IgD-negative memory B cell (primary cell): ENCODE measurements around the gene CDCA4. TPM values are rescaled to one million over a fixed set of nuclear protein-coding genes. Genes with fewer than 3 reads are reported as not detected.
"Not testable (repeated sequence)": the region's sequence is repeated elsewhere in the genome, so short reads cannot be mapped to it uniquely, and the experiment has no call there.

Source experiments
- H3K27ac Mint-ChIP-seq, 3 donors: one replicate each; pipeline ENCODE4 v1.8.0; 2020 to 2022; ENCODE audit warnings: mild to moderate bottlenecking in 3 of 3, mixed read lengths in 3 of 3, moderate library complexity in 1 of 3
- H3K27me3 Mint-ChIP-seq: one replicate; pipeline ENCODE4 v1.8.0; 2021; ENCODE audit warnings: mixed read lengths
- H3K36me3 Mint-ChIP-seq: one replicate; pipeline ENCODE4 v1.8.0; 2020; ENCODE audit warnings: mild to moderate bottlenecking, mixed read lengths
- H3K4me1 Mint-ChIP-seq, 3 donors: one replicate each; pipeline ENCODE4 v1.8.0; 2020 to 2022; ENCODE audit warnings: mixed read lengths in 3 of 3, mild to moderate bottlenecking in 1 of 3
- H3K4me3 Mint-ChIP-seq, 4 donors: one replicate each; pipeline ENCODE4 v1.8.0; 2020 to 2022; ENCODE audit warnings: mild to moderate bottlenecking in 4 of 4, mixed read lengths in 4 of 4, moderate library complexity in 3 of 4
- H3K9me3 Mint-ChIP-seq, 3 donors: one replicate each; pipeline ENCODE4 v1.8.0; 2020 to 2021; ENCODE audit warnings: mixed read lengths in 3 of 3, mild to moderate bottlenecking in 1 of 3
- polyA plus RNA-seq: library from polyadenylated mRNA; unstranded; fragments of 300-500 nt; fragmentation: Illumina TruSeq; gene quantifications from one replicate; pipeline ENCODE4 v1.2.3, GENCODE V29; 2021

CDCA4 gene
- 11.4 TPM for polyA plus RNA-seq

GRCh38 chr14:105020815-105021655 is at the start of gene CDCA4:
TSS of gene CDCA4 (minus strand) at chr14:105021083. CDS start at chr14:105011929, 9,154 bp downstream.
- H3K27me3 Mint-ChIP-seq, result peaks cover 3% of the 10 kb centered on the region
- peak within 1 kb of the TSS; percentile 94 to 98 (median 97) for H3K27ac Mint-ChIP-seq
- peak within 1 kb of the TSS; percentile 88 to 99 (median 96) for H3K4me3 Mint-ChIP-seq
- peaks cover 33 to 51% (median 39%) of the 10 kb centered on the region in 3 donors for H3K4me1 Mint-ChIP-seq
- H3K36me3 Mint-ChIP-seq, result peaks cover 2% of the 10 kb centered on the region
- no peaks in the 10 kb centered on the region for H3K9me3 Mint-ChIP-seq

GRCh38 chr14:105069871-105070759 is 49.2 kb upstream of the CDCA4 start:
- Mint-ChIP-seq H3K4me3 (peak overlapping the region; percentile 69 to 90 (median 88)), H3K4me1 (peaks cover 35 to 40% (median 39%) of the 10 kb centered on the region in 3 donors), H3K9me3 (no peaks in the 10 kb centered on the region), H3K36me3 (peaks cover 2% of the 10 kb centered on the region), H3K27me3 (peaks cover 2% of the 10 kb centered on the region), H3K27ac (peak overlapping the region; percentile 93 to 97 (median 96))

- Mint-ChIP-seq H3K27ac (peak overlapping the region; percentile 93 to 97 (median 96)), H3K4me3 (peak overlapping the region; percentile 69 to 90 (median 88))
These were observed 48.6 kb upstream of the CDCA4 start for GRCh38 chr14:105069522-105069870.

GRCh38 chr14:105068818-105069217 is 47.9 kb upstream of the CDCA4 start:
- Mint-ChIP-seq H3K36me3 (peaks cover 2% of the 10 kb centered on the region), H3K27ac (peak overlapping the region; percentile 93 to 97 (median 93)), H3K9me3 (no peaks in the 10 kb centered on the region)

More at GRCh38 chr14:105069522-105069870, 48.6 kb upstream of the CDCA4 start:
- Mint-ChIP-seq H3K27me3 (peaks cover 2% of the 10 kb centered on the region), H3K9me3 (no peaks in the 10 kb centered on the region), H3K36me3 (peaks cover 2% of the 10 kb centered on the region), H3K4me1 (peaks cover 36 to 40% (median 40%) of the 10 kb centered on the region in 3 donors)

GRCh38 chr14:105067969-105068301 is 47.1 kb upstream of the CDCA4 start:
- Mint-ChIP-seq H3K4me3 (peak overlapping the region in 2 of 4 donors; percentile 3 to 90), H3K4me1 (peaks cover 38 to 49% (median 47%) of the 10 kb centered on the region in 3 donors), H3K27me3 (peaks cover 1% of the 10 kb centered on the region), H3K9me3 (no peaks in the 10 kb centered on the region), H3K27ac (peak overlapping the region; percentile 97), H3K36me3 (peaks cover 2% of the 10 kb centered on the region)

More at GRCh38 chr14:105068818-105069217, 47.9 kb upstream of the CDCA4 start:
- Mint-ChIP-seq H3K4me1 (peaks cover 36 to 44% (median 43%) of the 10 kb centered on the region in 3 donors), H3K27me3 (peaks cover 1% of the 10 kb centered on the region), H3K4me3 (peak overlapping the region; percentile 56 to 90 (median 85))

GRCh38 chr14:105067140-105067968 is 46.5 kb upstream of the CDCA4 start:
- Mint-ChIP-seq H3K27ac (peak overlapping the region; percentile 97), H3K9me3 (no peaks in the 10 kb centered on the region), H3K36me3 (peaks cover 2% of the 10 kb centered on the region), H3K4me3 (peak overlapping the region; percentile 55 to 99 (median 86)), H3K4me1 (peaks cover 41 to 50% (median 49%) of the 10 kb centered on the region in 3 donors), H3K27me3 (peaks cover 1% of the 10 kb centered on the region)

- peak overlapping the region; percentile 97 for H3K27ac Mint-ChIP-seq
- peak overlapping the region; percentile 90 to 99 (median 95) for H3K4me3 Mint-ChIP-seq
- peaks cover 5% of the 10 kb centered on the region for H3K36me3 Mint-ChIP-seq
- H3K9me3 Mint-ChIP-seq, result no peaks in the 10 kb centered on the region
- peaks cover 42 to 49% (median 44%) of the 10 kb centered on the region in 3 donors for H3K4me1 Mint-ChIP-seq
- H3K27me3 Mint-ChIP-seq, result no peaks in the 10 kb centered on the region
These were observed 45.6 kb upstream of the CDCA4 start for GRCh38 chr14:105066240-105067071.

GRCh38 chr14:105065280-105066228 is 44.7 kb upstream of the CDCA4 start, which contains the start of gene GPR132:
TSS of gene GPR132 (minus strand) at chr14:105065430. CDS start at chr14:105055420, 10,010 bp downstream.
- Mint-ChIP-seq H3K27ac (peak within 1 kb of the TSS; percentile 97), H3K9me3 (no peaks in the 10 kb centered on the region), H3K36me3 (peaks cover 5% of the 10 kb centered on the region), H3K4me1 (peaks cover 39 to 47% (median 42%) of the 10 kb centered on the region in 3 donors), H3K27me3 (no peaks in the 10 kb centered on the region), H3K4me3 (peak within 1 kb of the TSS; percentile 90 to 99 (median 95))

GRCh38 chr14:105064721-105065143 is 43.8 kb upstream of the CDCA4 start:
- H3K27me3 Mint-ChIP-seq, result no peaks in the 10 kb centered on the region
- no peaks in the 10 kb centered on the region for H3K9me3 Mint-ChIP-seq
- peak overlapping the region; percentile 97 for H3K27ac Mint-ChIP-seq
- H3K4me3 Mint-ChIP-seq, result peak overlapping the region; percentile 90 to 99 (median 95)
- H3K4me1 Mint-ChIP-seq, result peaks cover 34 to 42% (median 36%) of the 10 kb centered on the region in 3 donors
- H3K36me3 Mint-ChIP-seq, result peaks cover 5% of the 10 kb centered on the region

GRCh38 chr14:105064001-105064400 is 43.1 kb upstream of the CDCA4 start:
- Mint-ChIP-seq H3K27me3 (no peaks in the 10 kb centered on the region), H3K36me3 (peaks cover 5% of the 10 kb centered on the region), H3K4me1 (peaks cover 36 to 44% (median 38%) of the 10 kb centered on the region in 3 donors), H3K9me3 (no peaks in the 10 kb centered on the region), H3K4me3 (peak overlapping the region; percentile 90 to 99 (median 95)), H3K27ac (peak overlapping the region; percentile 97)

GRCh38 chr14:105063506-105063905 is 42.6 kb upstream of the CDCA4 start:
- not testable (repeated sequence) for H3K9me3 Mint-ChIP-seq, H3K36me3 Mint-ChIP-seq, H3K27me3 Mint-ChIP-seq
- peak overlapping the region; percentile 90 to 99 (median 95) for H3K4me3 Mint-ChIP-seq
- peak overlapping the region; percentile 97 for H3K27ac Mint-ChIP-seq
- peaks cover 33 to 41% (median 34%) of the 10 kb centered on the region in 3 donors for H3K4me1 Mint-ChIP-seq

- no peaks in the 10 kb centered on the region for H3K27me3 Mint-ChIP-seq
- H3K4me1 Mint-ChIP-seq, result peaks cover 36 to 44% (median 37%) of the 10 kb centered on the region in 3 donors
- H3K27ac Mint-ChIP-seq, result peak overlapping the region; percentile 97
- H3K4me3 Mint-ChIP-seq, result peak overlapping the region; percentile 90 to 99 (median 95)
- H3K36me3 Mint-ChIP-seq, result peaks cover 5% of the 10 kb centered on the region
- no peaks in the 10 kb centered on the region for H3K9me3 Mint-ChIP-seq
These were observed 42.2 kb upstream of the CDCA4 start for GRCh38 chr14:105063056-105063455.
